WTC11 (cell line): Measurements from ENCODE around the gene COL6A5.

ENCODE experiments used
- ELF4 ChIP-seq: sonication (generic); formaldehyde crosslinking; IDR thresholded peaks from 2 replicates; pipeline ENCODE4 v1.8.1; 2022; ENCODE audit warnings: low read depth, mild to moderate bottlenecking, moderate library complexity, missing genetic modification reagents
- MYBL2 ChIP-seq: sonication (generic); formaldehyde crosslinking; IDR thresholded peaks from 2 replicates; pipeline ENCODE4 v1.8.1; 2023; ENCODE audit warnings: mild to moderate bottlenecking, moderate library complexity, missing genetic modification reagents
- NFATC4 ChIP-seq: fragments of 250-450 bp; sonication (Bioruptor Pico); IDR thresholded peaks from 2 replicates; pipeline ENCODE4 v1.9.0; 2021; ENCODE audit warnings: mild to moderate bottlenecking
- NFYB ChIP-seq: sonication (generic); formaldehyde crosslinking; conservative IDR thresholded peaks from 2 replicates; pipeline ENCODE4 v1.8.0; 2022; ENCODE audit warnings: low read depth, missing genetic modification reagents
- NR1H2 ChIP-seq: sonication (generic); formaldehyde crosslinking; IDR thresholded peaks from 2 replicates; pipeline ENCODE4 v1.9.0; 2021; ENCODE audit warnings: mild to moderate bottlenecking, moderate library complexity, missing genetic modification reagents
- NR2C2 ChIP-seq: sonication (generic); formaldehyde crosslinking; IDR thresholded peaks from 2 replicates; pipeline ENCODE4 v1.8.0; 2022; ENCODE audit warnings: mild to moderate bottlenecking, missing genetic modification reagents
- NR3C1 ChIP-seq: sonication (generic); formaldehyde crosslinking; conservative IDR thresholded peaks from 2 replicates; pipeline ENCODE4 v1.8.1; 2023; ENCODE audit warnings: low read depth, mild to moderate bottlenecking, missing genetic modification reagents
- SOX15 ChIP-seq: fragments of 250-450 bp; sonication (Bioruptor Pico); IDR thresholded peaks from 2 replicates; pipeline ENCODE4 v1.9.0; 2021; ENCODE audit warnings: mild to moderate bottlenecking
- SP1 ChIP-seq: sonication (generic); formaldehyde crosslinking; conservative IDR thresholded peaks from 2 replicates; pipeline ENCODE4 v1.8.1; 2022; ENCODE audit warnings: missing genetic modification reagents
- TF ChIP-seq, protein P1 (sequence below): fragments of 200-600 bp; IDR thresholded peaks from 2 replicates; pipeline ENCODE4 v1.8.0; 2022; ENCODE audit warnings: antibody characterized with exemption
- TF ChIP-seq, protein P2 (sequence below): sonication (generic); formaldehyde crosslinking; IDR thresholded peaks from 2 replicates; pipeline ENCODE4 v1.8.1; 2022; ENCODE audit warnings: low read depth, mild to moderate bottlenecking, moderate library complexity, missing genetic modification reagents, borderline replicate concordance
- TF ChIP-seq, protein P3 (sequence below): sonication (generic); formaldehyde crosslinking; IDR thresholded peaks from 2 replicates; pipeline ENCODE4 v1.8.0; 2023; ENCODE audit warnings: missing genetic modification reagents
- TF ChIP-seq, protein P4 (sequence below): sonication (generic); formaldehyde crosslinking; IDR thresholded peaks from 2 replicates; pipeline ENCODE4 v1.8.0; 2022; ENCODE audit warnings: mild to moderate bottlenecking, missing genetic modification reagents

DNA sequence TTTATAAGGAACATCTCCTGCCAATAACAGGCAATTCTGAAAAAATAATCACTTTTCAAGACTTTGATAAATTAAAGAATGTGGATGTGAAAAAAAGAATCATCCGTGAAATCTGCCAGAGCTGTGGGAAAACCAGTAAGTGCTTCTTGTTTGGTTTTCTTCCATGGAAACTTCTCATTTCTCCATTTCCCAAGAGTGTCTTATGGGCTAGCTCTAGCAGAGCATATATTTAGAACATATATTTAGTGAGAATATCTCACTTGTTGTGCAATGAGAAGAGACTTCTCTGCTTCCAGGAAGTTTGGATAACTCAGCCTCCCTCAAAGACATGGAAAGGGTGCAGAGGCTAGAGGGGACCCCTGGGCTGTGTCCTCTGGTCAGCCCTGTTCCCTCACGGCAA is 49.9 kb downstream of the COL6A5 start:
- TF ChIP-seq ELF4 (CRISPR knock-in tag) (no peak), NR3C1 (CRISPR knock-in tag) (no peak), MYBL2 (no peak), SOX15 (CRISPR knock-in tag) (no peak), NR2C2 (CRISPR knock-in tag) (no peak), NFATC4 (CRISPR knock-in tag) (no peak), NFYB (CRISPR knock-in tag) (no peak), SP1 (CRISPR knock-in tag) (no peak), NR1H2 (CRISPR knock-in tag) (no peak)
- TF ChIP-seq, protein P1, sequence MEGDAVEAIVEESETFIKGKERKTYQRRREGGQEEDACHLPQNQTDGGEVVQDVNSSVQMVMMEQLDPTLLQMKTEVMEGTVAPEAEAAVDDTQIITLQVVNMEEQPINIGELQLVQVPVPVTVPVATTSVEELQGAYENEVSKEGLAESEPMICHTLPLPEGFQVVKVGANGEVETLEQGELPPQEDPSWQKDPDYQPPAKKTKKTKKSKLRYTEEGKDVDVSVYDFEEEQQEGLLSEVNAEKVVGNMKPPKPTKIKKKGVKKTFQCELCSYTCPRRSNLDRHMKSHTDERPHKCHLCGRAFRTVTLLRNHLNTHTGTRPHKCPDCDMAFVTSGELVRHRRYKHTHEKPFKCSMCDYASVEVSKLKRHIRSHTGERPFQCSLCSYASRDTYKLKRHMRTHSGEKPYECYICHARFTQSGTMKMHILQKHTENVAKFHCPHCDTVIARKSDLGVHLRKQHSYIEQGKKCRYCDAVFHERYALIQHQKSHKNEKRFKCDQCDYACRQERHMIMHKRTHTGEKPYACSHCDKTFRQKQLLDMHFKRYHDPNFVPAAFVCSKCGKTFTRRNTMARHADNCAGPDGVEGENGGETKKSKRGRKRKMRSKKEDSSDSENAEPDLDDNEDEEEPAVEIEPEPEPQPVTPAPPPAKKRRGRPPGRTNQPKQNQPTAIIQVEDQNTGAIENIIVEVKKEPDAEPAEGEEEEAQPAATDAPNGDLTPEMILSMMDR, result no peak
- TF ChIP-seq, protein P2, sequence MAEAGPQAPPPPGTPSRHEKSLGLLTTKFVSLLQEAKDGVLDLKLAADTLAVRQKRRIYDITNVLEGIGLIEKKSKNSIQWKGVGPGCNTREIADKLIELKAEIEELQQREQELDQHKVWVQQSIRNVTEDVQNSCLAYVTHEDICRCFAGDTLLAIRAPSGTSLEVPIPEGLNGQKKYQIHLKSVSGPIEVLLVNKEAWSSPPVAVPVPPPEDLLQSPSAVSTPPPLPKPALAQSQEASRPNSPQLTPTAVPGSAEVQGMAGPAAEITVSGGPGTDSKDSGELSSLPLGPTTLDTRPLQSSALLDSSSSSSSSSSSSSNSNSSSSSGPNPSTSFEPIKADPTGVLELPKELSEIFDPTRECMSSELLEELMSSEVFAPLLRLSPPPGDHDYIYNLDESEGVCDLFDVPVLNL (CRISPR knock-in tag), result no peak
- TF ChIP-seq, protein P3, sequence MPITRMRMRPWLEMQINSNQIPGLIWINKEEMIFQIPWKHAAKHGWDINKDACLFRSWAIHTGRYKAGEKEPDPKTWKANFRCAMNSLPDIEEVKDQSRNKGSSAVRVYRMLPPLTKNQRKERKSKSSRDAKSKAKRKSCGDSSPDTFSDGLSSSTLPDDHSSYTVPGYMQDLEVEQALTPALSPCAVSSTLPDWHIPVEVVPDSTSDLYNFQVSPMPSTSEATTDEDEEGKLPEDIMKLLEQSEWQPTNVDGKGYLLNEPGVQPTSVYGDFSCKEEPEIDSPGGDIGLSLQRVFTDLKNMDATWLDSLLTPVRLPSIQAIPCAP, result no peak
- TF ChIP-seq, protein P4, sequence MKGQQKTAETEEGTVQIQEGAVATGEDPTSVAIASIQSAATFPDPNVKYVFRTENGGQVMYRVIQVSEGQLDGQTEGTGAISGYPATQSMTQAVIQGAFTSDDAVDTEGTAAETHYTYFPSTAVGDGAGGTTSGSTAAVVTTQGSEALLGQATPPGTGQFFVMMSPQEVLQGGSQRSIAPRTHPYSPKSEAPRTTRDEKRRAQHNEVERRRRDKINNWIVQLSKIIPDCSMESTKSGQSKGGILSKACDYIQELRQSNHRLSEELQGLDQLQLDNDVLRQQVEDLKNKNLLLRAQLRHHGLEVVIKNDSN, result no peak
